HG03095 (cell line): ENCODE data around the gene ENPP7.

Source experiments
- ATAC-seq: cut with Tn5 transposase; IDR thresholded peaks from one replicate; pipeline ENCODE4 v1.9.1; 2021; ENCODE audit warnings: moderate library complexity; ENCODE audit not compliant: unreplicated experiment

Gene ENPP7

DNA sequence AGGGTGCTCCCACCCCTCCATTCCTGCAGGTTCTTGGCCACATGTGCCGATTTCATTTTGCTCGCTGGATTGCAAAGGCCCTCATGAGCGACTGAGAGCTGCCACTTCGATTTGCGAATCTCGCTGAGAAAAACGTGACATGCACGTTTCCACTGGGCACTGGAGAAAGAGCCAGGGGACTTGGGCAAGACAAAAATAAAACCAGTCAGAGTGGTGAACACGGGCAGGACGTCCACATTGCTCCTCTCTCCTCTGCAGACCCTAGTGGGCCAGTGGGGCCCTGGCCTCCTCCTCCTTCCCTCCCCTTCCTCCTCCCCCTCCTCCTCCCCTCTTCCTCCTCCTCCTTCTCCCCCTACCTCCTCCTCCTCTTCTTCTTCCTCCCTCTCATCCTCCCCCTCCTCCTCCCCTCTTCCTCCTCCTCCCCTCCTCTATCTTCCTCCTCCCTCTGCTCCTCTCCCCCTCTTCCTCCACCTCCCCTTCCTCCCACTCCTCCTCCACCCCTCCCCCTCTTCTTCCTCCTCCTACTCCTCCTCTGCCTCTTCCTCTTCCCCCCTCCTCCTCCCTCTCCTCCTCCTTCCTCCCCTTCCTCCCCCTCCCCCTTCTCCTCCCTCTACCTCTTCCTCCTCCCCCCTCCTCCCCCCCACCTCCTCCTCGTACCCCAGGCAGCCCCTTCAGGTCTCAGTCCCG lies 28.1 kb upstream of the ENPP7 start:
- no peak for ATAC-seq

DNA sequence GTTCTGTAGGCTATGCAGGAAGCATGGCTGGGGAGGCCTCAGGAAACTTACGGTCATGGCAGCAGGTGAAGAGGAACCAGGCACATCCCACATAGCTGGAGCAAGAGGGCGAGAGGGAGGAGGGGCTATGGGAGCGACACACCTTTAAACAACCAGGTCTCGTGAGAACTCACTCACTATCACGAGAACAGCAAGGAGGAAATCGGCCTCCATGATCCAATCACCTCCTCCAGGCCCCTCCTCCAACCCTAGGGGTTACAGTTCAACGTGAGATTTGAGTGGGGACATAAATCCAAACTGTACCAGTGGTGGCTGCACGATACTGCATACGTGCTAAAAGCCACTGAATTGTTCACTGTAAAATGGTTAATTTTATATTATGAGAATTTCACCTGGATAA lies 26.1 kb upstream of the ENPP7 start:
- no peak for ATAC-seq

DNA sequence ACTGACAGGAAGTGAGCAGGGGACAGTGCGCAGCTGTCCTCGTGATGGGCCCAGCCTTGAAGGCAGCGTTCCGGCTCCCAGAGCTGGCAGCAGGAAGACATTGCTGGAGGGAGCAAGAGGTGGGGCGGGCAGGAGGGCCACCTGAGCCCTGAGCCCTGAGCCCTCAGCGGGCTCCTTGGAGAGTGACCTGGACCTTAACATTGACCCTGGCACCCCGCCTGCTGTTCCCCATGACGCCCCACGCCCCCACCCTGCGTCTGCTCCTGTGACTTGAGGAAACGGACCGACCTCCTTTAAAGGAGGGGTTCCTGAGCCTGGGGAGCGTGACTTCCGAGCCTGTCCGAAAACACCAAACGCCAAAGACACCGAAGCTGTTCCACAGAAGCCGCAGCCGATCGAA lies 25.1 kb upstream of the ENPP7 start:
- no peak for ATAC-seq

DNA sequence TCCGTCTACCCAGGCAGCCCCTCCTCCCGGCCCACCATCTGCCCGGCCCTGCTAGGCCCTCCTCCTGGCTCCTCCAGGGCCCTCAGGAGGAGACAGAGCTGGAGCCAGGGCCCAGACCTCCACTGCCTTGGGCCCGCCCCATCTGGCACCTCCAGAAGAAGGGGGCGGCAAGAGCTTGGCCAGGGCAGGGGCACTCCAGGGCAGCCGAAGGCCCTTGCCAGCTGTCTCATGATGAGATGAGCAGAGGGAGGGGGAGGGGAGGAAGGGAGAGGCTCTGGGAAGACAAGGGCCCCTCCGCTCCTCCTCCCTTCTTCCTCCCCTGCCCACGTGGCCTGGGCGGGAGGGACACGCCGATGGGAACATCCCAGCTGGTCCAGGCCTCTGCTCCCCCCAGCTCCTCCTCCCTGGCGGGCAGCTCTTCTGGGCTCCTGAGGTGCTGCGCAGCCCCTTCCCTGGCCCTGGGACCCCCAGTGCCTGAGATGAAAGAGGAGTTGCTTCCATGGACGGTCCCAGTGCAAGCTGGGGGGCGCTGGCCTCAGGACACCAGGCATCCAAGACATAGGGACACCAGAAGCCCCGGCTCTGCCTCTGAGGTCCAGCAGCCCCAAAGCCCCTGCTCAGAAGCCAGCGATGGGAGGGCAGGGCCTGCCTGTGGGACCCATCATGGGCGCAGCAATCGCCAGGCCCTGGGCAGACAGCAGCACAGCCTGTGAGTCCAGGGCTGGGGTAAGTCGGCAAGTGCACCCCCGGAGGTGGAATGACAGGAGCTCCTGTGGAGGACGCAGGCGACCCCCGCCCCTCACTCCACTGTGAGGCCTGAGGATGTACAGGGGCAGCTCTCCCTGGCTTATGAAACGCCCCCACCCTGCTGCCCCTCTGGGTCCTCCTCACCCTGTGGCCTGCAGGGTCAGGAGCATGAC lies 23.6 kb upstream of the ENPP7 start:
- no peak for ATAC-seq

DNA sequence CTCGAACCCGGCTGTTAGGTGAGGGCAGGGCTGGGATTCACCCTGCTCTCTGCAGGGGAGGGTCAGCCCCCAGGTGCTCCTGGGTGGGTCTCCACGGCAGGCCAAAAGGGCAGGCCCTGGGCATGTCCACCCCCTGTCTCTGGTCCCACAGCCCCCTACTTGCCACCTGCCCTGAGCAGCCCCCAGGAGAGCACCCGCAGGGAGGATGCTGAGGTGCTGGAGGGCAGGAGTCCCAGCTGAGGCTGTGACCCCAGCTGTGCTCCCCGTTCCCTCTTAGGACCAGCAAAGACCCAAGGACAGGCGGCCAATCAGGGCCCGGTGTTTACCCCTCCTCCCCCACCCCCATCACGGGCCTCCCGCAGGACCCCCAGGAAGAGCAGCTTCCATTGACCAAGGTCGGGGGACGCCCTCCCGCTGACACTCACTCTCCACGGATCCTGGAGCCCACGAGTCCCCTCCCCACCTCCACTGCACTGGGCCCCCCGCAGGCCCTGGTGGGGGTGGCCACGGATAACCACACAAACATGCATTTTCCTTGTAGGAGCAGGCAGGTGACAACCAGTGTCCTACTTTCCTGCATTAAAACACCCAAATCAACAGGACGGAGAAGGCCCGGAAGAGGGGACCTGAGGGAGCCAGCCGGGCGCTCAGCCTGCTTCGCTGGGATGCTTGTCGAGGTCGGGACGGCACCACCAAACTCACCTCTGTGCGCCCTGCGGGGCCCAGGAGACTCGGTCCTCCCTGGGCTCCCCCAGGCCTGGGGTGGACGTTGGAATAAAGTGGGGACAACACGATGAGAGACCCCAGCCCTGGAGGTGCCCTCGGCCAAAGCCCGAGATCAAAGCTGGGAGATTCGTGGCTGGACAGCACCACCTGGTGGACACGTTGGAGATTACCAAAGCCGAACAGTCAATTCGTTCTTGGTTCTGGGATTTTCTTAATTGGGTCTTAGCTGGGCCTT lies 22.5 kb upstream of the ENPP7 start:
- ATAC-seq = no peak

DNA sequence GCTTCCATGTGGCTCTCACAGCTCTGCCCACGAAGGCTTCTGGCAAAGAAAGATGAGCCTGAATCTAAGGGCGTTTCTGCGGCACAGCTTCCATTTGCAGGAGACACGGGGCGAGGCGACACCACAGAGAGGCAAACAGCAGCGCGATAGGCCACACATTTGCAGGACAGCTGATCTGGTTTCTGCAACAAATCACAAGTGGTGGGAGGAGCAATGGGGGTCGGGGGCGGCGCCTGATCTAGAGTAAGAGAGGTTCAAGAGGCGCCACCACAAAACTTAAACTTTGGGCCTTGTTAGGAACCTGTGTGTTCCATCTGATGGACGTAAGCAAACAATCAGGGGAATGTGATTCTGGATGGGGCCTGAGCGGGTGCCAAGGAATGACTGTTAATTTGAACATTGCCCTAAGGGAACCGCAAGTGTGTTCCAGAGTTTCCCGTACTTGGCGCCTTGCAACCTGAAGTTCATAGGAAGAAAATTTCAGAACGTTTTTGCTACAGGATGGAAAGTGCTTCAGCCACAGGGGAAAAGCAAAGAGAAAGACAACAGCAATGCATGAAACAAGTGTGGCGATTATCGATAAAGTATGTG lies 18.9 kb upstream of the ENPP7 start:
- ATAC-seq = no peak

DNA sequence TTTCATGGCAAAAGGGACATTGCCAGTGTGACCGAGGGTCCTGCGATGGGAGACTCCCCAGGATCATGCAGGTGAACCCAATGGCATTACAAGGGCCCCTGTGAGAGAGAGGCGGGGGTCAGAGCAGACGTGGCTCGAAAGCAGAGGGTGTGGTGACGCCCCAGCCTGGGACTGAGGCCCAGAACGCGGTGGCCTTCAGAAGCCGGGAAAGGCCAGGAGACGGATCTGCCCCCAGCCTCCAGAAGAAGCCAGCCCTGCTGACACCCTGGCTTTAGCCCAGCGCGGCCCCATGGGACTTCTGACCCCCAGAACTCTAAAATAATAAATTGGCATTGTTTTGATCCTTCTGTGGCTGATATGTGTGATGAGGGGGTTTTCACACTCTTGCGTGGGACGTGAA lies 17.4 kb upstream of the ENPP7 start:
- ATAC-seq = no peak

DNA sequence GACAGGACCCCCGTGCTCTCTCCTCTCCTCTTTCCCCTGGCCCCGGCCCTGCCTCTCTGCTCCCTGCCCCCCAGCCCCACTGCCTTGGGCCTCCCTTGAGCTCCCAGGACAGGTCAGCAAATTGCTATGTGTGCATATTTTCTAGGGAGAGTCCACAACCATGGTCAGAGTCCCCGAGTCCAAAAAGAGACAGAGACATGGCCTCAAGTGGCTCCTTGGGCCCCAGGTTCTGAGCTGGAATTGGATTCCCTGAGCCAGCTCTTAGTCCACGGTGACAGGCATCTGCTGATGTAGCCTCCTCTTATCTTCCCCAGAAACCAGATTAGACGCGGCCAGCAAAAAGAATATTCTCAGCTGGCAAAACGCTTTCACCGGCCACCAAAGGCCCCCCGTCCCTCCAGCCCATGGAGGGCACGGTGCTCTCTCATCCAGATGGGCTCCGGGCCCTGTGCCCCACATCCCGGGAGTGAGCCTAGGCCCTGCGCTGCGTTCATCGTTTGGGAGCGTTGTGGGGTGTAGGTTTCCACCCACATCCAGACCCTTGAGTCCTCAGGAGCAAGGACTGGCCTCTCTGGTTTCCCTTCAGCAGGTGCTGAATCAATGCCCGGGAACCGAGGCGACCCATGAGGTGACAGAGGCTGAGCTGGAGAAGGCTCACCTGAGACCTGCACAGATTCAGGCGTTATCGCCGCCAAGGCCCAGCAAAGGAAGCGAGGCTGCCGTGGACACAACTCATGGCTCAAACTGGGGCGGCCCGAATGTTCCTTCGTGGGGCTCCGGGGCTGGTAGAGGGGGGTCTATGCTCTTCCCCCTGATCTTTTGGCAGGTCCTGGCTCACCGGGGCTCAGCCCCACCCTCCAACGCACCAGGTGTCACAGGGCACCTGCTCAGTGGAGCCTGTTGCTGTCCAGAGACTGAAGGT lies 16.3 kb upstream of the ENPP7 start:
- ATAC-seq = no peak

DNA sequence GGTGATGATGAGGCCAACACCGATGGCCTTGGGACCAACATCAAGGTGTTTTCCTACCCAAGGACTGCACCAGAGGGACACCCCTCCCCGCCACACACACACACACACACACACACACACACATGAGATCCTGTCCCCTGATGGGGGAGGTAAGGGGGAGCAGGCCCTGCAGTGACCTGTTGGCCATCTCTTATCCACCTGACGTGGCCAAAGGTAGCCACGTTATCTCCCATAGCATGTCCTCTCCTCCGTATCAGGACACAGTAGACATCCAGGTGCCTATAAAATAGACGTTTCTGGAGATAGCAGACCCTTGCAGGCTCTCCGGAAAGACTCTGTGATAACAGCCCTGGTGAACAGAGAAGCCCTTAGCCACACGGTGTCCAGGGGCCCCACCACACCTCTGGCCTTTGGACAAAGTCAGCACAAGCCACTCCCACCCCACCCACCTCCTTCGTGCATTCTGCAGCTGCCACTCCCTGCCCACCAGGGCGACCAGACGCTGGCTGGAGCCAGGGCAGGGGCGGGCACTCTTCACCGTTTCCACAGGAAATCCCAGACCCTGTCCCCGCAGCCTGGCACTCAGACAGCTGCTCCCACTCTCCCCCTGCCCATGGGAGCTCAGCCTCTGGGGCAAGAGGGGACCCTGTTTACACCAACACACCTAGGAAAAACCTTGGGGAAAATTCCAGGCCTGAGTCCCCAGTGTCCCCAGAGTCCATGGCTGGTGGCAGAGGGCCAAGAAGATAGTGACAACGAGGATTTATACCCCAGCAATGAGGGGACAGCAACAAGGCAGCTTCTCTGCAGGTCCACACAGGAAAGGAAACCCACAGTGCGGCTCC lies 15.4 kb upstream of the ENPP7 start:
- no peak for ATAC-seq

DNA sequence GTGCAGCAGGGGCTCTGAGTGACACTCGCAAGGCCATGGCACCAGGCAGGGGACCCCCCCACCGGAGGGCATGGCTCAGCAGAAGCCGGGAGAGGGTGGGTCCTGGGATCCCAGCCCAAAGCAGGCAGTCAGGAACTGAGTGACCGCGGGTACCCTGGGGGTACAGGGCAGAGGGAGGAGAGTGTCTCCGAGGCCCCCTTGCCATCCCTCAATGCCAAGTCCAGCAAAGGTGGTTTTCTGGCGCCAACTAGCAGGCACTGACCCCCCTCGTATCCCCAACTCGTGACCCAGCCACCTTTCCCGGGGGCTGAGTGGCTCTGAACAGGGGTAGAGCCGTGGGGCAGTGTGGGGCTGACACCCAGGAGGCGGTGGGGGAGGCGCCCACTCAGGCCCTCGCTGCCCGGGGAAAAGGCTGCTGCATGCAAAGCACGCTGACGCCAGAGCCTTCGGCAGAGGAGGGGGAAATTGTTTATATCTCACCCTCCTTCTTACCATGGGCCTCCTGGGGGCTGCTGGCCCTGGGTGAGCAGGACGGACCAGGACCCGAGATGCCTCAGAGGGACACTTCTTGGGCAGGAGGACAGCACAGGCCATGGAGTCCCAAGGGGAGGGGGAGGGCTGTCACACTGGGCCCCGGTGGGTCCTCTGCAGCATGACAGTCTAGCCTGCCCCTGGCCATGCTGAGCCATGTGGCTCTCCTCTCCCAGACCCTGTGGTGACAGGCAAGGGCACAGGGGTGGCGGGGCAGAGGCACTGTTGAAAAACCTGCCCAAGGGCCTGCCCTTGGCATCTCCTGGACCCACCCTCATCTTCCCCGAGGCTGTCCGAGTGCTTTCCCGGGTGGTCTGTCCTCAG lies 14.6 kb upstream of the ENPP7 start:
- no peak for ATAC-seq

DNA sequence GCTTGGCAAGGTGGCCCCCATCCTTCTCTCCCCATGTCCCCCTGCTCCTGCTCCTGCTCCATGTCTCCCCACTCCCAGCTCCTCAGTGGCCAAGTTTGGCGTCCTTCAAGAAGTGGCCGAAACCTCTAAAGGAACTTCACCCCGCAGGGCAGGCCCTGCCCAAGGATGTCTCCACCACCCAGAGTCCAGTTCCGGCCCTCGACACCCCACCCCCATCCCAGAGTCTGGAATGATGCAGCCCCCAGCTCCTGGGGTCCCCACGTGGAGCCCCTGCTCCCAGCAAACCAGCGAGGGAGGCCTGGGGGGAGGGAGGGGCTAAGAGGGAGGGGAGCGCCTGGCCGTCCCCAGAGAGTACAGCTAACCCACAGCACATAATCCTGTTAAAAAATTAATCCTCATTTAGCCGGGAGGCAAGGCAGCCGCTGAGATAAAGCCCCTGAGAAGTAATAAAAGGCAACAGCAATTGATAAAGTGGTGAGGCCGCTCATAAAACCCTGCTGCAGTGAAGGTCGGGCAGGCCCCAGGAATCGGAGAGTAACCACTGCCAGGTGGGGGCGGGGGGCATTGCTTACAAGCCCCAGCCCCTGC lies 9.9 kb upstream of the ENPP7 start:
- no peak for ATAC-seq

DNA sequence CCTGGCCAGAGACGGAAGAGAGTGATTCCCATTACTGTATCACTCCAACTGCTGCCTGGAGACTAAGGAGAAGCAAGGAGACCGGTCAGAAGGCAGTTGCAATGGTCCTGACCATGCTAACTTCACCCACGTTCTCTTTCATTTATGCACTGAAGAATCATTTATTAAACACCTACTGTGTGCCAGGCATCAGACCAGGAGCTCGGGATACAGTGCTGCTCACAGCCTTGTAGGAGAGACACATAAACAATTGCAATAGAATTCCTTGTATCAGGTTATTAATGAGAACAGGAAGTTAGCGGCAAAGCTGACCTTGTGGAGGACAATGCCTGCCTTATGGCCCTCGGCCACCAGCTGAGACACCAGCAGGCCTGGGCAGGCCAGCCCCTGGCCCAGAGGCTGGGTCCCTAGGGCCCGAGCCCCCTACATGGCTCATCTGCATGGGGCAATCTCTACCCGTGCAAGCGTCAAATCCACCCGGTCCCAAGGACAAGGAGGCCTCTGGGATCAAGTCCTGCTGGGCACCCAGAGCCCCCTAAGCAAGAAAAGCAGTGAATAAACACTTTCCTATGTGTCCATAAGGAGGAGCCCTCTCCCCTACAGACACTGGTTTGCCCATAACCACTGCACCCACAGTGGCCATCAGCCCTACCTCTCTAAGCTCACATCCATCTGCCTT lies 8.6 kb upstream of the ENPP7 start:
- no peak for ATAC-seq

DNA sequence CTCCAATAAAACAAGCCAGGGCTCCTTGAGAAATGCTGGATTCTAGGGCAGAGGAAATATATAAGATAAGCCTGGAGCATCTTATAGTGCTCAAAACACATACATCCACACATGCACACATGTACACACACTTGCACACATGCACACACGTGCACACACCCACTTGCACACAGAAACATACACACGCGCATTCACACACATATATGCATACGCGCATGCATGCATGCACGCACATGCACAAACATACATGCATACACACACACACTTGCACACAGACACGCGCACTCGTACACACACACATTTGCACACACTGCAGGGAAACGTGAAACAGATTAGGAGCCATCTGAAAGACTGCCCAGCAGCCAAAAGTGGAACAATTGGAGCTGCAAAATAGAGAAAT lies 8.0 kb upstream of the ENPP7 start:
- ATAC-seq = no peak

DNA sequence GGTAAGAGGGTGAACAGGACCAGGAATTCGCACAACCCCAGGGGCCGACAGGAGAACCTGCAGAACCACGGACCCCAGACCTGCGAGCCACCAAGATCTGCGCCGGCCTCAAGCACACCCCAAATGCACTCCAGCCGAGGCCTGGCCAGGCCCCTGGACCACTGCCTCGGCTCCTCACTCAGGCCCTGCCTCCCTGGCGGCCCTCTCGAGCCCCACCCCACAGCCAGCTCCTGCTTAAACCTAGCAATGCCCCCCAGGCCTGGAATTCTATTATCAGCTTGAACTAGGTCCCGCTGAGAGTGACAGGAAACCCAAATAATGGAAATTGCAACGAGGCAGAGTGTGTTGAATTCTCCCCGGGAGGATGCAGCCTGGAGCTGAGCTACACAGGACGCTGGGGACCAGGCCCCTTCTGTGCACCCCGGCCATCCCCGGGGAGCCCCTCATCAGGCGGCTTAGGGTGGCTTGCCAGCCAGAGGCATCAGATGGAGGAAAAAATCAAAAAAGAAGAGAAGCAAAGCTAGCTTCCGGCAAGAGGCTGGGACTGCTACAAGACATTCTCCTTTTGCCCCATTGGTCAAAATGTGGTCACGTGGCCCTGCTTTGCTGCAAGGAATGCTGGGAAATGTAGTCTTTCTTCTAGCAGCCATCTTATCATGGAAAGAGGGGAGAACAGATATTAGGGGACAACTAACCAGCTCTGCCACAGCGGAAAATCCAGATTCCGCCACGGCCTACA lies 2.4 kb upstream of the ENPP7 start:
- no peak for ATAC-seq

DNA sequence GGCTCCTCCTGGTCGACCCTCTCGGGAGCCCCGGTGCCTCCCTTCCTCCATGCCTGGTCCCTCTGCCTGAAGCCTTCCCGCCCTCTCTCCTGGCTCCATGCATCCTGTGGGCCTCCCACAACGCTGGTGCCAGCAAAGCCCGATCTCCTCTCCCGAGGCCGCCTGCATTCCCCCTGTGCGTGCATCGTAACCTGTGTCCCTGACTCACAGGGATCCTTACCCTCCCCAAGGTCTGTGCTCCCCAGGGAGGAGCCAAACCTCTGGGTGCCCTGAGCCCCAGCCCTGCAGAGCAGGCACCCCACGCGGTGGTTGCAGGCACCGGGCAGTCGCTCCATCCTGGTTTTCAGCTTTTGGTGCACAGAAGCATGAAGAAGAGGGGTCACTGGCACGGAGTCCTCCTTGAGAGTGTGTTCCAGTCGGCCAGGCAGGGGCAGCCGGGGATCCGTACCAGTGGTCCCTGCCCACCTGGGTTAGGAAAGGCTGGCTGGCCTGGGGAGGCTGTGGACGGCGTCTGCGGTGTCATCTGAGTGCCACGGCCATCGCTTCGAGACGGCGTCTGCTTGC lies 1.8 kb upstream of the ENPP7 start:
- no peak for ATAC-seq

DNA sequence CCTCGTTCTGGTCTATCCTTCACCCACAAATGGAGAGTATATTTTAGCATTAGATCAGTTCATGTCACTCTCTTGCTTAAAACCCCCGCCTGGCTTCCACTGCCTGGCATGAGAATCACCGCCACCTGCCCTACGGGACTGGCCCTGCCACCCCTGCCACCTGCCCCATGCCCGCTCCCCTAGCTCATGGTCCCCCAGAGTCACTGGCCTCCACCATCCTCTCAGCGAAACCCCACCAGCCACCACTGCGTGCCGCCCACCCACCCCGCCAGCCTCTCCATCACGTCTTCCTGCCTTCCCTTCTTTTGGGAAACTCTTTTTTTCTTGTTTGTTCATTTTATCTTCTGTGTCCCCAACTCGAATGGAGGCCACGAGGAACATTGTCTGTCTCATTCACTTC lies 982 bp upstream of the ENPP7 start:
- ATAC-seq = no peak
